GM15510 (cell line): ENCODE measurements around the gene TLK2.

ENCODE experiments used
- POLR2A ChIP-seq: IDR thresholded peaks from 3 replicates; pipeline ENCODE4 v1.6.1; 2011; ENCODE audit warnings: borderline replicate concordance; ENCODE audit not compliant: insufficient read length; ENCODE audit errors: extremely low read depth

The TLK2 gene

DNA sequence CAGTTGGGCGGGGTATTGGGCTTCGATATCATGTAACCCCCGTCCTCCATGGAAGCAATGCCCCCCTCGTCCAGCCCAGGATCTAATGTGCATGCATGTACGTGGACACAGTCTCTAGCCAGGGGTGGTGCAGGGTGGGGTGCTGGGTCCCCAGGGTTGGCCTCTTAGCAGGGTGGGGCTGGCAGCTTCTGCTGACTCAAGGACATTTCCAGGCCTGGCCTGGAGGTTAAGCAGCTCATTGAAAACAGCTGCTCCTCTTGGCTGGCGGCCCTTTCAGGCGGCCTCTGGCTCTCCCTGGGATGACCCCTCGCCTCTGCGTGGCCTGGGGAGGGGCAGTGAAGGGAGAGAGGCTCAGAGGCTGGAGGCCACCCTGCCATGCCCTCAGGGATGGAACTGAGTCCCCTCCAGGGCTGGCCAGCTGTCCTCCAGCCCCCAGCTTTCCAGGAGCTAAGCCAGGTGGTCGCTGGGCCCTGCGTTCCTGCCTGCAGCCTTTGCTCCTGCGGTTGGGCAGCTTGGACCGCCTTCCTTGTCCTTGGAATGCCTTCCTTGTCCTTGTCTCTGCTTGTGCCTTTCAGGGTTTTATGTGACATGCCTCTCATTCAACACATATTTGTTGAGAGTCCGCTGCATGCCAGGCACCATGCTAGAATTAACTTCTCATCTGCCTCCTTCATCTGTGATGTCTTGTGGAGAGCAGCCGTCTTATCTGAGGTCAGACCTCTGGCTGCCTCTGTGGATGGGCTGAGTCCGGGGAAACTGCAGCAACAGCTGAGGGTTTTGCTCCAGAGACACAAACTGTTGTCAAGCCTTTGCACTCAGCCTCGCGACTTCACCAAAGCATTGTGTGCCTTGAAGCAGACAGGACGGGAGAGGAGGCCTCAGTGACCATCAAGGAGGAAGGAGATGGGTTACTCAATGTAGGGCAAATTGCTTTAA, 175.5 kb downstream of the TLK2 start:
- TF ChIP-seq POLR2A, result no peak

DNA sequence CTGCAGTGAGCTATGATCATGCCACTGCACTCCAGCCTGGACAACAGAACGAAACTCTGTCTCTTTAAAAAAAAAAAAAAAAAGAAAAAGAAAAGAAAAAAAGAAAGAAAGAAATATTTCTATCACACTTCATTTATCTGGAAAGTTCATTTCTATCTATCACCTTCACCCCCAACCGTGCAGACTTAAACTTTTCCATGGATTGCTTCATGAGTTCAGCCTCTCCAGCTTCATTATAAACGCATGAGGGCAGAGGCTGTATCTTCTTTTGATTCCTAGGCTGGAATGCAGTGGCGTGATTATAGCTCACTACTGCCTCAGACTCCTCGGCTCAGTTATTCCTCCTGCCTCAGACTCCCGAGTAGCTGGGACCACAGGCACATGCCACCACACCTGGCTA, 177.0 kb downstream of the TLK2 start:
- TF ChIP-seq POLR2A, result no peak

GRCh38 chr17:62656446-62656845, 177.8 kb downstream of the TLK2 start:
- TF ChIP-seq POLR2A, result no peak

GRCh38 chr17:62657145-62657665, 178.6 kb downstream of the TLK2 start:
- no peak for TF ChIP-seq POLR2A

DNA sequence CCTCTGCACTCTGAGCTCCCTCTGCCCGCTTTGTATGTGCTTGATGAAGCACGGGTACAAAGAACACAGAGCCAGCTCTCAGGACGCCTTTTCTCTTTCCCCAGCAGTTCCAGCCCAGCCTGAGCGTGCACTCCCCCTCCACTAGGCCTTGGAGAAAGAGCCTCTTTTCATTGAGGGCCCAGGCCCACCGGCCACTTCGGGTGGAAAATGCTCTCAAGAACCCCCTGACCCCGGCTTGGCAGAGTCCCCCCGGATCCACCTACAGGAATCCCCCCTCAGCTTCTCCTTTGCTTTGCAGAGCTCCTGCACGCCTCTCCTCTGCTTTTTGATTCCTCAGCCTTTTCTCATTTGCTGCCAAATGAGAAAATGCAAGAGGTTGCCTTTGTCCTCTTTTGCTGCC, 179.1 kb downstream of the TLK2 start:
- no peak for TF ChIP-seq POLR2A

DNA sequence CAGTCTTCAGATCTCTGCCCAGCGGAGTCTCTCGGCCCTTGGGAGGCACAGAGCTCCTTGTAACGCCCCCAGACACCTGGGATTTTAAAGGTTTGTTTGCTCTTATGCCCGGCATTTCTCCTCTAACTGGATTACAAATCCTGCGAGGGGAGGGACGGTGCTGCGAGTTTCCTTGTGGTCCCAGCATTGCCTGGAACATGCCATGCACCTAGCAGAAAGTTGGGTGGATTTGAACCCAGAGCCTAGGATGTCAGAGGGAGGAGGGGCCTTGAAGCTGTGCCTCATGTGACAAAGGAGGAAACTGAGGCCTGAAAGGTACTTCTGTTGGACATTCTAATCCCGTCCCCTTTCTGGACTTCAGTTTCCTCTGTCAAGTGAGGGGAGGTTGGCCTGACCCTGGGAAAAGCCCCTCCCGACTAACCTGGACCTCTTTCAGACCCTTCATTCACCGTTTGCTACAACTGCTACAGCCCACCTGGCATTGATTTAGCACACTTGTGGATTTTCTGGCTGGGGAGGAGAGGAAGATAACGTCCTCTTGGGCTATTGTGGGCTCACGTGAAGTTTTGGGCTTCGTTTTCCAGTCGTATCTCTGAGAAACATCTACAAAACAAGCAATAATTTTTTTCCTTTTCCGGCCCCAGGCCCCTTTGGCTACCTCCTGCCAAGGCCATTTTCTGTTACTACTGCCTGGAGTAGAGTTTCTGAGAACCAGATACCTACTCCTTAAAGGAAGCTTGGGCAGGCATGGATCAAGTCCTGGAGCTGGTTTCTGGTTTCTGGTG, 179.7 kb downstream of the TLK2 start:
- TF ChIP-seq POLR2A, result no peak

DNA sequence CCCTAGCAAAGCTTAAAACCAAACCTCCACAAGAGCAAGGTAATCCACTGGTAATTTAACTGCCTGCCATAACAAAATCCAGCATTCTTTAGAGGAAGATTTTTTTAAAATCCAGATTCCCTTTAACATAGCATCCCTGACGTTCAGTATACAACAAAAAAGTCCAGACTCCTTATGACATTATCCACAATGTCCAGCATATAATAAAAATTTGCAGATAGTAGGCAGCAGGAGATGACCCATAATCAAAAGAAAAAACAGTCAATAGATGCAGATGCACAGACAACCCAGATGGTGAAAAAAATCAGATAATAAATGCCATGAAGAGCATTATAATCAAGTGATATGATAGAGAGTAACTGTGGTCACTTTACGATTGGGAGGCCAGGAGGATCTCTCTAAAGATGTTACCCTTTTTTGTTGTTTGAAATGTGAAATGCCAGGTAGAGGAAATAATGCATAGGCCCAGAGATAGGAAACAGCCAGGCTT, 182.0 kb downstream of the TLK2 start:
- no peak for TF ChIP-seq POLR2A

GRCh38 chr17:62661337-62661736, 182.7 kb downstream of the TLK2 start:
- no peak for TF ChIP-seq POLR2A

GRCh38 chr17:62662855-62663254, 184.2 kb downstream of the TLK2 start:
- TF ChIP-seq POLR2A, result no peak
